HepG2 (cell line): ENCODE data around the gene WDR70. TPM values are rescaled to one million over a fixed set of nuclear protein-coding genes. Genes with fewer than 3 reads are reported as not detected.

ENCODE experiments used
- ATAC-seq: fragments of 200-7000 bp; cut with Tn5 transposase; 3 replicates; pipeline ENCODE4 v1.9.1; 2020; ENCODE audit warnings: mild to moderate bottlenecking, moderate library complexity
- BruUV-seq: library from RNA; stranded (reverse); fragments of 400-500 nt; replicated peaks from 2 replicates; lab custom pipeline; 2021; lab: Mats Ljungman, UMichigan
- CTCF ChIA-PET: fragments of 300-600 bp; formaldehyde crosslinking; extraction: SDS; loops from one replicate; lab custom pipeline; 2021; ENCODE audit warnings: low total read pairs, inconsistent platforms, low intra/inter-chr PET ratio; lab: Yijun Ruan, JAX
- POLR2A ChIA-PET: fragments of 350-600 bp; sonication (Branson Sonifier 250); formaldehyde crosslinking; loops from one replicate; lab custom pipeline; 2020; ENCODE audit warnings: antibody characterized with exemption, inconsistent platforms; lab: Yijun Ruan, JAX
- DNase-seq: peaks from one replicate; pipeline ENCODE4 v3.0.0-alpha.2; 2015; ENCODE audit warnings: low spot score
- FAIRE-seq: peaks from 3 replicates; lab custom pipeline; 2011; peaks lifted over from hg19 to GRCh38; lab: Jason Lieb, UNC
- H2AFZ ChIP-seq: one replicate; pipeline ENCODE4 v1.6.1; 2011; ENCODE audit warnings: low read length, inconsistent platforms
- H3K27ac ChIP-seq: fragments of 300-600 bp; 3 replicates; pipeline ENCODE4 v1.8.0; 2011; ENCODE audit warnings: mixed run types, mild to moderate bottlenecking, mixed read lengths, low read length, inconsistent platforms; ENCODE audit not compliant: insufficient read depth; ENCODE audit errors: extremely low read length
- H3K27me3 ChIP-seq, 2 experiments: fragments of 200-600 bp in 1 of 2; 2 replicates in 1 of 2; 3 replicates in 1 of 2; pipeline versions ENCODE4 v1.6.0 to v1.8.0; 2011; ENCODE audit warnings: low read length in 2 of 2, mild to moderate bottlenecking in 2 of 2, moderate library complexity in 2 of 2, inconsistent platforms in 1 of 2; ENCODE audit not compliant: insufficient read depth in 2 of 2, control insufficient read depth in 1 of 2
- H3K36me3 ChIP-seq, 2 experiments: fragments of 200-600 bp in 1 of 2; replicated peaks in 1 of 2; 2 replicates in 1 of 2; 3 replicates in 1 of 2; pipeline versions ENCODE4 v1.5.1 to v1.8.0; 2011; ENCODE audit warnings: low read length in 2 of 2, inconsistent platforms in 1 of 2; ENCODE audit not compliant: insufficient read depth in 2 of 2, control insufficient read depth in 1 of 2
- H3K4me1 ChIP-seq: 2 replicates; pipeline ENCODE4 v1.5.1; 2012; ENCODE audit warnings: low read length, inconsistent platforms; ENCODE audit not compliant: insufficient read depth
- H3K4me2 ChIP-seq: 2 replicates; pipeline ENCODE4 v1.6.0; 2011; ENCODE audit warnings: low read depth, low read length, inconsistent platforms
- H3K4me3 ChIP-seq, 3 experiments: fragments of 200-600 bp in 1 of 3; sonication (generic), shearing (Covaris generic) in 1 of 3; replicated peaks in 1 of 3; 2 replicates each; pipeline ENCODE4 v1.5.1; 2011 to 2016; ENCODE audit warnings: low read length in 3 of 3, inconsistent platforms in 2 of 3, low read depth in 2 of 3, mild to moderate bottlenecking in 2 of 3, control low read depth in 1 of 3, mixed read lengths in 1 of 3; ENCODE audit not compliant: insufficient read depth in 1 of 3
- H3K79me2 ChIP-seq: one replicate; pipeline ENCODE4 v1.6.1; 2011; ENCODE audit warnings: low read length, inconsistent platforms; ENCODE audit not compliant: insufficient read depth
- H3K9ac ChIP-seq: 2 replicates; pipeline ENCODE4 v1.6.0; 2011; ENCODE audit warnings: mild to moderate bottlenecking, low read depth, low read length, inconsistent platforms; ENCODE audit not compliant: insufficient read depth
- H3K9me3 ChIP-seq: 2 replicates; pipeline ENCODE4 v1.5.1; 2012; ENCODE audit warnings: mild to moderate bottlenecking, low read length
- H4K20me1 ChIP-seq: 2 replicates; pipeline ENCODE4 v1.6.0; 2011; ENCODE audit warnings: inconsistent platforms, mild to moderate bottlenecking, low read length, moderate library complexity; ENCODE audit not compliant: insufficient read depth
- CSRNP2 ChIP-seq: sonication (generic); formaldehyde crosslinking; conservative IDR thresholded peaks from 2 replicates; pipeline ENCODE4 v1.8.0; 2022; ENCODE audit warnings: low read depth, missing genetic modification reagents
- ESRRA ChIP-seq: sonication (generic); formaldehyde crosslinking; IDR thresholded peaks from 2 replicates; pipeline ENCODE4 v1.5.1; 2020; ENCODE audit warnings: mild to moderate bottlenecking, low read depth, missing genetic modification reagents
- HNF4G ChIP-seq, 2 experiments: sonication (generic) in 1 of 2; formaldehyde crosslinking in 1 of 2; IDR thresholded peaks; 2 replicates each; pipeline versions ENCODE4 v1.4.0 to v1.6.1; 2011 to 2020; ENCODE audit warnings: borderline replicate concordance in 2 of 2, low read depth in 2 of 2, mild to moderate bottlenecking in 2 of 2, low read length in 1 of 2, missing genetic modification reagents in 1 of 2, moderate library complexity in 1 of 2
- NAIF1 ChIP-seq: sonication (generic); formaldehyde crosslinking; IDR thresholded peaks from 2 replicates; pipeline ENCODE4 v1.5.0; 2020; ENCODE audit warnings: mild to moderate bottlenecking, missing genetic modification reagents, borderline replicate concordance
- NFIB ChIP-seq: sonication (generic); formaldehyde crosslinking; IDR thresholded peaks from 2 replicates; pipeline ENCODE4 v1.9.0; 2021; ENCODE audit warnings: missing genetic modification reagents, mild to moderate bottlenecking, borderline replicate concordance
- ONECUT2 ChIP-seq: sonication (generic); formaldehyde crosslinking; IDR thresholded peaks from 2 replicates; pipeline ENCODE4 v1.4.0; 2020; ENCODE audit warnings: missing genetic modification reagents
- SNAI1 ChIP-seq: sonication (generic); formaldehyde crosslinking; IDR thresholded peaks from 2 replicates; pipeline ENCODE4 v1.5.0; 2020; ENCODE audit warnings: mild to moderate bottlenecking, missing genetic modification reagents, borderline replicate concordance
- SP140L ChIP-seq: sonication (generic); formaldehyde crosslinking; IDR thresholded peaks from 2 replicates; pipeline ENCODE4 v1.4.0; 2020; ENCODE audit warnings: missing genetic modification reagents, borderline replicate concordance
- ZEB1 ChIP-seq: IDR thresholded peaks from 2 replicates; pipeline ENCODE4 v1.6.1; 2012; ENCODE audit warnings: mild to moderate bottlenecking, low read depth, inconsistent platforms; ENCODE audit not compliant: insufficient replicate concordance
- ZNF543 ChIP-seq: sonication (generic); formaldehyde crosslinking; IDR thresholded peaks from 2 replicates; pipeline ENCODE4 v1.4.0; 2020; ENCODE audit warnings: mild to moderate bottlenecking, missing genetic modification reagents
- ZNF558 ChIP-seq: sonication (generic); formaldehyde crosslinking; IDR thresholded peaks from 2 replicates; pipeline ENCODE4 v1.9.0; 2022; ENCODE audit warnings: mild to moderate bottlenecking, missing genetic modification reagents, borderline replicate concordance
- ZNF644 ChIP-seq: IDR thresholded peaks from 2 replicates; pipeline ENCODE4 v1.6.1; 2016; ENCODE audit warnings: low read depth
- WGBS: methylation state at CpG from one replicate; pipeline ENCODE4 v1.1.6; 2017; ENCODE audit warnings: low lambda C conversion rate; 5-methylcytosine and 5-hydroxymethylcytosine counted together
- in situ Hi-C: cut with HindIII; loops from 2 replicates; pipeline ENCODE4 v1.10.0; 2017; ENCODE audit warnings: low pct_unique_long_range_greater_than_20kb; ENCODE audit not compliant: extremely low pct_ligation_motif_present
- intact Hi-C: fragments of 100-400 bp; cut with micrococcal nuclease; formaldehyde crosslinking; loops from one replicate; pipeline ENCODE4 v1.10.0; 2022; ENCODE audit not compliant: unreplicated experiment
- polyA plus RNA-seq, 8 experiments: library from polyadenylated mRNA; depleted of rRNA in 3 of 8; stranded (reverse) in 7 of 8; unstranded in 1 of 8; fragments of >200 nt; fragmentation: Illumina TruSeq in 4 of 8; extraction: Trizol in 4 of 8; gene quantifications; 2 replicates each; pipeline versions ENCODE4 v1.2.1 to v1.2.3, GENCODE V29; 2011 to 2016; ENCODE audit warnings: low read depth in 4 of 8, missing spikeins in 1 of 8, mixed read lengths in 1 of 8; ENCODE audit not compliant: insufficient read depth in 1 of 8
- total RNA-seq, 5 experiments: library from RNA; depleted of rRNA; stranded (reverse); fragments of >200 nt; fragmentation: Illumina TruSeq; extraction: Trizol; gene quantifications; 2 replicates each; pipeline ENCODE4 v1.2.3, GENCODE V29; 2016; ENCODE audit warnings: low read depth in 1 of 5
- TF ChIP-seq, protein P1 (sequence below): sonication (generic); formaldehyde crosslinking; IDR thresholded peaks from 2 replicates; pipeline ENCODE4 v1.4.0; 2020; ENCODE audit warnings: low read depth, missing genetic modification reagents
- TF ChIP-seq, protein P2 (sequence below): sonication (generic); formaldehyde crosslinking; conservative IDR thresholded peaks from 2 replicates; pipeline ENCODE4 v1.4.0; 2020; ENCODE audit warnings: missing genetic modification reagents
- TF ChIP-seq, protein P3 (sequence below): sonication (generic); formaldehyde crosslinking; IDR thresholded peaks from 2 replicates; pipeline ENCODE4 v1.4.0; 2020; ENCODE audit warnings: missing genetic modification reagents
- TF ChIP-seq, protein P4 (sequence below): sonication (generic); formaldehyde crosslinking; IDR thresholded peaks from 2 replicates; pipeline ENCODE4 v1.4.0; 2020; ENCODE audit warnings: missing genetic modification reagents

Gene WDR70
- total and polyA plus RNA-seq, 2 of the 13 experiments (the other 11 are each of a cell fraction or from before 2014, with no cell fraction given), result 14.6 to 30.6 TPM

DNA sequence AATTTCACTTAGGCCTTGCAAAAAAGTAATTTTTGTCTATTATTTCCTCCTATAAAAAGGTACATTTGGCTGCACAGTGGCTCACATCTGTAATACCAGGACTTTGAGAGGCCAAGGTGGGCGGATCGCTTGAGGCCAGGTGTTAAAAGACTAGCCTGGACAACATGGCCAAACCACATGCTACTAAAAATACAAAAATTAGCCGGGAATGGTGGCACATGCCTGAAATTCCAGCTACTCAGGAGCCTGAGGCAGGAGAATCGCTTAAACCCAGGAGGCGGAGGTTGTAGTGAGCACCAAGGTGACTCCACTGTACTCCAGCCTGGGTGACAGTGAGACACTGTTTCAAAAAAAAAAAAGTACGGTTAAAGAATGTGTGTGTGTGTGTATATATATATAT is 24.0 kb upstream of the WDR70 start:
- DNase-seq (no peak), FAIRE-seq (no peak), ATAC-seq (no peak)
- Histone ChIP-seq H3K27ac (no peak overlapping the region), H3K4me2 (no peak overlapping the region), H3K27me3 (no peaks in the 10 kb centered on the region), H3K4me1 (peaks cover 5% of the 10 kb centered on the region), H3K9ac (no peak overlapping the region), H3K36me3 (peaks cover 4 to 59% of the 10 kb centered on the region in 2 experiments), H4K20me1 (no peaks in the 10 kb centered on the region), H3K4me3 (no peak overlapping the region), H2AFZ (no peak overlapping the region), H3K9me3 (no peaks in the 10 kb centered on the region), H3K79me2 (peaks cover 7% of the 10 kb centered on the region)
- BruUV-seq, result no TSS peak
- in situ Hi-C loops, result no loop called here
- ChIA-PET POLR2A (no interaction called here), CTCF (no interaction called here)
- WGBS, result 97% methylated on average over 6 of the region's 6 CpGs
- intact Hi-C loops, result no loop called here
- TF ChIP-seq CSRNP2 (no peak), NAIF1 (no peak), ZNF558 (CRISPR knock-in tag) (no peak), ZNF644 (no peak), SNAI1 (CRISPR knock-in tag) (no peak), ZEB1 (no peak), HNF4G (IDR thresholded peaks at IDR 0.05; ENCODE audit: borderline replicate concordance, low read depth, low read length) (no peak), HNF4G (CRISPR knock-in tag; IDR thresholded peaks at IDR 0.05; ENCODE audit: borderline replicate concordance, low read depth) (no peak), ESRRA (CRISPR knock-in tag) (no peak), ZNF543 (CRISPR knock-in tag) (no peak), NFIB (CRISPR knock-in tag) (no peak), ONECUT2 (no peak), SP140L (CRISPR knock-in tag) (no peak)
- TF ChIP-seq, protein P1, sequence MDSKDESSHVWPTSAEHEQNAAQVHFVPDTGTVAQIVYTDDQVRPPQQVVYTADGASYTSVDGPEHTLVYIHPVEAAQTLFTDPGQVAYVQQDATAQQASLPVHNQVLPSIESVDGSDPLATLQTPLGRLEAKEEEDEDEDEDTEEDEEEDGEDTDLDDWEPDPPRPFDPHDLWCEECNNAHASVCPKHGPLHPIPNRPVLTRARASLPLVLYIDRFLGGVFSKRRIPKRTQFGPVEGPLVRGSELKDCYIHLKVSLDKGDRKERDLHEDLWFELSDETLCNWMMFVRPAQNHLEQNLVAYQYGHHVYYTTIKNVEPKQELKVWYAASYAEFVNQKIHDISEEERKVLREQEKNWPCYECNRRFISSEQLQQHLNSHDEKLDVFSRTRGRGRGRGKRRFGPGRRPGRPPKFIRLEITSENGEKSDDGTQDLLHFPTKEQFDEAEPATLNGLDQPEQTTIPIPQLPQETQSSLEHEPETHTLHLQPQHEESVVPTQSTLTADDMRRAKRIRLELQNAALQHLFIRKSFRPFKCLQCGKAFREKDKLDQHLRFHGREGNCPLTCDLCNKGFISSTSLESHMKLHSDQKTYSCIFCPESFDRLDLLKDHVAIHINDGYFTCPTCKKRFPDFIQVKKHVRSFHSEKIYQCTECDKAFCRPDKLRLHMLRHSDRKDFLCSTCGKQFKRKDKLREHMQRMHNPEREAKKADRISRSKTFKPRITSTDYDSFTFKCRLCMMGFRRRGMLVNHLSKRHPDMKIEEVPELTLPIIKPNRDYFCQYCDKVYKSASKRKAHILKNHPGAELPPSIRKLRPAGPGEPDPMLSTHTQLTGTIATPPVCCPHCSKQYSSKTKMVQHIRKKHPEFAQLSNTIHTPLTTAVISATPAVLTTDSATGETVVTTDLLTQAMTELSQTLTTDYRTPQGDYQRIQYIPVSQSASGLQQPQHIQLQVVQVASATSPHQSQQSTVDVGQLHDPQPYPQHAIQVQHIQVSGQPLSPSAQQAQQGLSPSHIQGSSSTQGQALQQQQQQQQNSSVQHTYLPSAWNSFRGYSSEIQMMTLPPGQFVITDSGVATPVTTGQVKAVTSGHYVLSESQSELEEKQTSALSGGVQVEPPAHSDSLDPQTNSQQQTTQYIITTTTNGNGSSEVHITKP, result no peak
- TF ChIP-seq, protein P2, sequence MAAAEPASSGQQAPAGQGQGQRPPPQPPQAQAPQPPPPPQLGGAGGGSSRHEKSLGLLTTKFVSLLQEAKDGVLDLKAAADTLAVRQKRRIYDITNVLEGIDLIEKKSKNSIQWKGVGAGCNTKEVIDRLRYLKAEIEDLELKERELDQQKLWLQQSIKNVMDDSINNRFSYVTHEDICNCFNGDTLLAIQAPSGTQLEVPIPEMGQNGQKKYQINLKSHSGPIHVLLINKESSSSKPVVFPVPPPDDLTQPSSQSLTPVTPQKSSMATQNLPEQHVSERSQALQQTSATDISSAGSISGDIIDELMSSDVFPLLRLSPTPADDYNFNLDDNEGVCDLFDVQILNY, result no peak
- TF ChIP-seq, protein P3, sequence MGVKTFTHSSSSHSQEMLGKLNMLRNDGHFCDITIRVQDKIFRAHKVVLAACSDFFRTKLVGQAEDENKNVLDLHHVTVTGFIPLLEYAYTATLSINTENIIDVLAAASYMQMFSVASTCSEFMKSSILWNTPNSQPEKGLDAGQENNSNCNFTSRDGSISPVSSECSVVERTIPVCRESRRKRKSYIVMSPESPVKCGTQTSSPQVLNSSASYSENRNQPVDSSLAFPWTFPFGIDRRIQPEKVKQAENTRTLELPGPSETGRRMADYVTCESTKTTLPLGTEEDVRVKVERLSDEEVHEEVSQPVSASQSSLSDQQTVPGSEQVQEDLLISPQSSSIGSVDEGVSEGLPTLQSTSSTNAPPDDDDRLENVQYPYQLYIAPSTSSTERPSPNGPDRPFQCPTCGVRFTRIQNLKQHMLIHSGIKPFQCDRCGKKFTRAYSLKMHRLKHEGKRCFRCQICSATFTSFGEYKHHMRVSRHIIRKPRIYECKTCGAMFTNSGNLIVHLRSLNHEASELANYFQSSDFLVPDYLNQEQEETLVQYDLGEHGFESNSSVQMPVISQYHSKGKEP (CRISPR knock-in tag), result no peak
- TF ChIP-seq, protein P4, sequence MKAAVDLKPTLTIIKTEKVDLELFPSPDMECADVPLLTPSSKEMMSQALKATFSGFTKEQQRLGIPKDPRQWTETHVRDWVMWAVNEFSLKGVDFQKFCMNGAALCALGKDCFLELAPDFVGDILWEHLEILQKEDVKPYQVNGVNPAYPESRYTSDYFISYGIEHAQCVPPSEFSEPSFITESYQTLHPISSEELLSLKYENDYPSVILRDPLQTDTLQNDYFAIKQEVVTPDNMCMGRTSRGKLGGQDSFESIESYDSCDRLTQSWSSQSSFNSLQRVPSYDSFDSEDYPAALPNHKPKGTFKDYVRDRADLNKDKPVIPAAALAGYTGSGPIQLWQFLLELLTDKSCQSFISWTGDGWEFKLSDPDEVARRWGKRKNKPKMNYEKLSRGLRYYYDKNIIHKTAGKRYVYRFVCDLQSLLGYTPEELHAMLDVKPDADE (CRISPR knock-in tag), result no peak
